HEK293T (cell line): ENCODE measurements around the gene CCDC57.

Experiments used
- ARNT ChIP-seq: fragments of 450-650 bp; IDR thresholded peaks from 2 replicates; pipeline ENCODE4 v1.6.1; 2017; ENCODE audit warnings: mild to moderate bottlenecking
- BHLHE40 ChIP-seq: fragments of 450-650 bp; IDR thresholded peaks from 2 replicates; pipeline ENCODE4 v1.6.1; 2016; ENCODE audit warnings: mild to moderate bottlenecking, moderate library complexity, borderline replicate concordance
- CTBP1 ChIP-seq: fragments of 450-650 bp; IDR thresholded peaks from 2 replicates; pipeline ENCODE4 v1.6.1; 2016; ENCODE audit warnings: borderline replicate concordance
- ELF4 ChIP-seq: fragments of 450-650 bp; IDR thresholded peaks from 2 replicates; pipeline ENCODE4 v1.6.1; 2017; ENCODE audit warnings: antibody characterized with exemption
- FOXA1 ChIP-seq: fragments of 450-650 bp; IDR thresholded peaks from 2 replicates; pipeline ENCODE4 v1.6.1; 2016; ENCODE audit warnings: mild to moderate bottlenecking
- FOXK2 ChIP-seq: fragments of 450-650 bp; IDR thresholded peaks from 2 replicates; pipeline ENCODE4 v1.6.1; 2016; ENCODE audit warnings: mild to moderate bottlenecking
- FOXM1 ChIP-seq: fragments of 450-650 bp; IDR thresholded peaks from 2 replicates; pipeline ENCODE4 v1.6.1; 2017; ENCODE audit warnings: mild to moderate bottlenecking, borderline replicate concordance
- HDGF ChIP-seq: fragments of 450-650 bp; IDR thresholded peaks from 2 replicates; pipeline ENCODE4 v1.6.1; 2017; ENCODE audit warnings: antibody characterized with exemption, borderline replicate concordance
- NFRKB ChIP-seq: fragments of 450-650 bp; IDR thresholded peaks from 2 replicates; pipeline ENCODE4 v1.6.1; 2016; ENCODE audit warnings: mild to moderate bottlenecking, moderate library complexity
- PKNOX1 ChIP-seq: fragments of 450-650 bp; IDR thresholded peaks from 2 replicates; pipeline ENCODE4 v1.6.1; 2016
- SP1 ChIP-seq: fragments of 450-650 bp; IDR thresholded peaks from 2 replicates; pipeline ENCODE4 v1.6.1; 2017
- TARDBP ChIP-seq: fragments of 450-650 bp; IDR thresholded peaks from 2 replicates; pipeline ENCODE4 v1.6.1; 2016

GRCh38 chr17:82088838-82089722 lies 123.6 kb downstream of the CCDC57 start:
- no peak for TF ChIP-seq SP1
- no peak for TF ChIP-seq FOXM1
- no peak for TF ChIP-seq HDGF
- TF ChIP-seq TARDBP = no peak
- no peak for TF ChIP-seq ARNT
- no peak for TF ChIP-seq NFRKB
- TF ChIP-seq ELF4 = no peak
- TF ChIP-seq CTBP1 = no peak
- no peak for TF ChIP-seq FOXK2
- no peak for TF ChIP-seq BHLHE40
- no peak for TF ChIP-seq FOXA1
- no peak for TF ChIP-seq PKNOX1
